LHCN-M2 (cell line): Measurements from ENCODE around the gene HNRNPA0. TPM values are rescaled to one million over a fixed set of nuclear protein-coding genes. Genes with fewer than 3 reads are reported as not detected.
"Not testable (repeated sequence)": the region's sequence is repeated elsewhere in the genome, so short reads cannot be mapped to it uniquely, and the experiment has no call there.

ENCODE experiments used
- DNase-seq: peaks from one replicate; pipeline ENCODE4 v3.0.0-alpha.2; 2012; ENCODE audit warnings: low read depth
- polyA plus RNA-seq: library from polyadenylated mRNA; unstranded; fragments of >200 nt; gene quantifications from one replicate; pipeline ENCODE4 v1.2.1, GENCODE V29; 2012; ENCODE audit warnings: missing spikeins
- total RNA-seq: library from RNA; depleted of rRNA; stranded (reverse); fragments of >200 nt; gene quantifications from 2 replicates; pipeline ENCODE4 v1.2.3, GENCODE V29; 2014; rRNA removed

HNRNPA0 gene
- 10.1 and 12.7 TPM in 2 replicates for total RNA-seq
- polyA plus RNA-seq, result 23.2 TPM

- peak; percentile 95 for DNase-seq
Measured at GRCh38 chr5:137754188-137754960, at the start of gene HNRNPA0. TSS of gene HNRNPA0 (minus strand) at chr5:137754363. CDS start at chr5:137754066, 297 bp downstream.

GRCh38 chr5:137802282-137803210 is 48.4 kb upstream of the HNRNPA0 start:
- no peak for DNase-seq

GRCh38 chr5:137800700-137801411 is 46.7 kb upstream of the HNRNPA0 start:
- DNase-seq, result no peak

- DNase-seq, result no peak
Measured at GRCh38 chr5:137796279-137796678, 42.1 kb upstream of the HNRNPA0 start.

GRCh38 chr5:137794863-137795262 is 40.7 kb upstream of the HNRNPA0 start:
- no peak for DNase-seq

- DNase-seq, result no peak
Measured at GRCh38 chr5:137792303-137792702, 38.1 kb upstream of the HNRNPA0 start.

GRCh38 chr5:137791799-137792198 is 37.6 kb upstream of the HNRNPA0 start:
- DNase-seq, result no peak

GRCh38 chr5:137791387-137791786 is 37.2 kb upstream of the HNRNPA0 start:
- peak; percentile 5 for DNase-seq

GRCh38 chr5:137788560-137788959 is 34.4 kb upstream of the HNRNPA0 start:
- DNase-seq, result not testable (repeated sequence)

- no peak for DNase-seq
Measured at GRCh38 chr5:137782984-137783536, 28.9 kb upstream of the HNRNPA0 start.

- DNase-seq, result no peak
Measured at GRCh38 chr5:137782055-137782454, 27.9 kb upstream of the HNRNPA0 start.

GRCh38 chr5:137778772-137779564 is 24.8 kb upstream of the HNRNPA0 start:
- DNase-seq, result peak; percentile 54

GRCh38 chr5:137767937-137768336 is 13.8 kb upstream of the HNRNPA0 start:
- not testable (repeated sequence) for DNase-seq

GRCh38 chr5:137761566-137761965 is 7.4 kb upstream of the HNRNPA0 start:
- no peak for DNase-seq

GRCh38 chr5:137760719-137761516 is 6.8 kb upstream of the HNRNPA0 start:
- no peak for DNase-seq

- no peak for DNase-seq
Measured at GRCh38 chr5:137760294-137760693, 6.1 kb upstream of the HNRNPA0 start.

- DNase-seq, result no peak
Measured at GRCh38 chr5:137758715-137759306, 4.6 kb upstream of the HNRNPA0 start.

- DNase-seq, result no peak
Measured at GRCh38 chr5:137758121-137758520, 4.0 kb upstream of the HNRNPA0 start.

- DNase-seq, result no peak
Measured at GRCh38 chr5:137757634-137758033, 3.5 kb upstream of the HNRNPA0 start.
